Stimulated activated CD4-positive, alpha-beta T cell treated with anti-CD3 and anti-CD28 coated beads, TNF-alpha, amount 100 ng/mL, for 24 hours (primary cell): ENCODE measurements around the gene KRT27.
"Not testable (repeated sequence)": the region's sequence is repeated elsewhere in the genome, so short reads cannot be mapped to it uniquely, and the experiment has no call there.

Experiments
- DNase-seq, 3 experiments: peaks; one replicate each; pipeline ENCODE4 v3.0.0-alpha.2; 2020; ENCODE audit warnings: low read depth in 3 of 3

Gene KRT27

DNA sequence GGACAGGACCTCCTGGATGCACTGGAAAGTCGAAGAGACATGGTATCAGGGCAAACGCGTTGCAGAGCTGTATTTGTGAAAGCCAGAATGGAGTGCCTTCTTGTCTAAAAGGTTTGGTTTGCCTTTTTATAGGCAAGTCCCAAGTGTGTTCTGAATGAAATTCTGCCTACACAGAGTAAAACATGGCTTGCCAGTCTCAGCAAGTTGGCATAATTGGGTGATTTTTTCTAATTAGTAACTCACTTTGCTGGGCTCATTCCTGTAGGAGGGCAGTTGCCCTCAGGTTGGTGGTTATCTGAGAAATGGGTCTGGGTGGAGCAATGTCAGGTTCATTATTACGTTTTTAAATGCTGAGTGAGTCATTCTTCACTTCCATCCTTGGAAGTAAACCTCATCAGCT lies 27.1 kb downstream of the KRT27 start, which contains the start of gene KRT25:
TSS of gene KRT25 (minus strand) at position 101 of the 400 bp plus-strand sequence. CDS start at position 41, 60 bp downstream.
- DNase-seq: no peak

DNA sequence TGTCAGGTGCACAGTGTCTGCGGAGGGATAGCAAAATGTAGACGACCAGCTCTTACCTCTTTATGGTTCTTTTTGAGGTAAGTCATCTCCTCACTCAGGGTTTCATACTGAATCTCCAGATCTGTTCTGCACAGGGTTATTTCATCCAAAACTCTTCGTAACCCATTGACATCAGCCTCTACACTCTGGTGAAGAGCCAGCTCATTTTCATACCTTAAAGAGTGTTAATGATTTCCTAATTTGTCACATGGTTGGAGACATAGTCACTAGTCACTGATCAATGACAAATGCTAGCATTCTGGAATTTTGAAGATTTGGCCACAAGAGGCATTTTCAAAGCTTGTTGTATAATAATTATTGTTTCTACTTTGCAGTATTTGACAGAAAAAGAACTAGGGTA lies 28.5 kb downstream of the KRT27 start:
- no peak for DNase-seq

DNA sequence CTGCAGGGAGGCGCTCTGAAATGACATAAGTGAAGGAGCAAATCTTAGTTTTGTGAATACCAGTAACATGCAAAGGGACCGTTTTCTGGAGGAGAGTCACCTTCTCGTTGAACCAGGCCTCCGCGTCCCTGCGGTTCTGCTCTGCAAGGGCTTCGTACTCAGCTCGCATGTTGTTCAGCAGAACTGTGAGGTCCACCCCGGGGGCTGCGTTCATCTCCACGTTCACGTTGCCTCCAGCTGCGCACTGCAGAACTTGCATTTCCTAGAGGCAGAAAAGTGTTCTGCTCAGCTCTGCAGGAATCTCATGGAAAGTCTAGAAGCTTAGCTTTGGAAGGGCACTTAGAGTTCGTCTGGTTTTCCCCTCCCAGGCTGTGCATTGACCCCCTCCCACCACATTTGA lies 31.3 kb downstream of the KRT27 start:
- no peak for DNase-seq

DNA sequence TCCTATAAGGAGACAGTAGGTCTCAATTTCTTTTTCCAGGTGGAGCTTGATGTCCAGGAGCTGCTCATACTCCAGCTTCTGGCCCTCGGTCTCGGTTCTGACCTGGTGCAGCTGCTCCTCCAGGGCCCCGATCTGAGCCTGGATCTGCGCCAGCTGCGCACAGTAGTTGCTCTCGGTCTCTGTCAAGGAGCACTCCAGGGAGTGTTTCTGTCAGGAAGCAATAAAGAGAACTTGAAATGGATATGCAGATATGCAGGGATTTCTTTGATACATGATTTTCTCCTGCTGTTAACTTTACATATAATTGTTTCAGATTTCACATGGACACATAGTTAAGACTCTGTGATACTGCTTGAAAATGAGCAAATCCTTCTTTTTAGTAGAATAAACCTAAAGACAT lies 32.0 kb downstream of the KRT27 start:
- DNase-seq: no peak

DNA sequence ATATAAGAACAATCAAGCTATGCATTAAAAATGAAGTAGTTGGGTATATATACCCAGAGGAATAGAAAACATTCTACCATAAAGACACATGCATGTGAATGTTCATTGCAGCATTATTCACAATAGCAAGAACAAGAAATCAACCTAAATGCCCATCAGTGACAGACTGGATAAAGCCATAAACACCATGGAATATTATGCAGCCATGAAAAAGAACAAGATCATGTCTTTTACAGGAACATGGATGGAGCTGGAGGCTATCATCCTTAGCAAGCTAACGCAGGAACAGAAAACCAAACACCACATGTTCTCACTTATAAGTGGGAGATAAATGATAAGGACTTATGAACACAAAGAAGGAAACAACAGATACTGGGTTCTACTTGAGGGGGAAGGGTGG lies 33.7 kb downstream of the KRT27 start:
- not testable (repeated sequence) for DNase-seq

DNA sequence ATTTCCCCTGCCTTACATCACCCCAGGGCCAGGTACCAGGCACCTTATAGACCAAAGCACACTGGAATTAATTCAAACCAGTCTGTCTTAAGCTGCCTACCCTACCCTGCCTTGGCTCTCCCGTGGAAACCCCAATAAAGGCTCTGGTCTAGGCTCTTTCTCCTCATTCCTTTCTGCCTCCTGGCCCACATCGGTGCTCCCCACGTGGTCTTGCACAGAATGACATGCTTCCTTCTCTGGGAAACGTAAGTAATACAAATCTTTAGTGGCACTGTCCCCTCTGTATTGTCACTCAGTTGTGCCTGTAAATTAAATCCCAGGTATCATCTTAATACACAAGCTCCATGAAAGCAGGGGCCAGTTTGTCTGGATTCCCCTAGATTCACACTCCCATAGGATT lies 43.8 kb downstream of the KRT27 start:
- DNase-seq: no peak

DNA sequence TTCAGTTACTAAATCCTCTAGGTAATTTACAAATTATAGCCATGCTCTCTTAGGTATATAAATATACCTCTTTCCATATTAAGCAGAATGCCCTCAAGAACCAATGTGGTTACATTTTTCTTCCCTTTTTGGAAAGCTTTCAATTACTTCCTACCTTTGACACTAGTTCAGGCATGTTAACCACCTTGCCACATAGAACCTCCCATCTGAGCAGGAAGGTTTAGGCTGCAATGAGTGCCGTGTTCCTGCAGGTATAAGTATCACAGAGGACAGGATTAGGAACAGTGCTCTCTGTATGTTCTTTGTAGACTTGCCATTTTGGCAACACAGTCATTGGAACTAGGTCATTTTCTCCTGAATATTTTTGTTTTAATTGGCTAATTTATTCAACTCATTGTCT lies 47.3 kb downstream of the KRT27 start:
- no peak for DNase-seq

DNA sequence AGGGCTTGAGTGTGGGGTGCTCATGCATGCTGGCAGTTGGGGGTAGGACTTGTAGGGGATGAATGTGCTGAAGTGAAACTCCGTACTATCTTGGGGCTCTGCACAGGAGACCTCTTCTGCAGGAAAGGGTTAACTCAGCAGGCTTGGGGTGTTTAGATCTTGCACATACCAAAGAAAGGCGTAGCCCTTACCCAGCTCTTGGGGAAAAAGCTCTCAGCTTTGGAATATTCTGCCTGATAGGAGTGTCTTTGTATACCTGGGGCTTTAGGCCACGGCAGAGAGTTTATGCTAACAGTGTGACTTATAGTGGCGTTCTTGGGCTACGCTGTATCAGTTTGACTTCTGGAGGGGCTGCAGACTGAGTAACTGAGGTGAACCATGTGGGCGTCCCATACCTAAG lies 48.3 kb downstream of the KRT27 start:
- no peak for DNase-seq

DNA sequence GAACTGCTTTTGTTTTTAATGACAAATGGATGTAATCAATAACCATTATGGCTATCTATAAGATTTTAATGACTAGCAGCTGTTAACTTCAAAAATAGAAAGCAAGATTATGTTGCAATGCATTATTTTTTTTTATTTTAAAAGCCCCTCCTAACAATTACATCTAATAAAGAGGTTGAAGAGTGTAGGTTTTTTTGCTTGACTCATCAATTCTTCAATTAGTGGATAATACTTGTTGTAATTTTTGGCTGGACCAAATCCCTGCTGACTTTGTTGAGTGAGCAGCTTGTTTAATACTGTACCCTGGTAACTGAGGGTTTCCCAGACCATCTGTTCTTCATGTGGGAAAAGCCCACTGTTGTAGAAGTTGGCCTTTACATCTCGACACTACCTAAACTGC lies 51.4 kb downstream of the KRT27 start:
- no peak for DNase-seq

DNA sequence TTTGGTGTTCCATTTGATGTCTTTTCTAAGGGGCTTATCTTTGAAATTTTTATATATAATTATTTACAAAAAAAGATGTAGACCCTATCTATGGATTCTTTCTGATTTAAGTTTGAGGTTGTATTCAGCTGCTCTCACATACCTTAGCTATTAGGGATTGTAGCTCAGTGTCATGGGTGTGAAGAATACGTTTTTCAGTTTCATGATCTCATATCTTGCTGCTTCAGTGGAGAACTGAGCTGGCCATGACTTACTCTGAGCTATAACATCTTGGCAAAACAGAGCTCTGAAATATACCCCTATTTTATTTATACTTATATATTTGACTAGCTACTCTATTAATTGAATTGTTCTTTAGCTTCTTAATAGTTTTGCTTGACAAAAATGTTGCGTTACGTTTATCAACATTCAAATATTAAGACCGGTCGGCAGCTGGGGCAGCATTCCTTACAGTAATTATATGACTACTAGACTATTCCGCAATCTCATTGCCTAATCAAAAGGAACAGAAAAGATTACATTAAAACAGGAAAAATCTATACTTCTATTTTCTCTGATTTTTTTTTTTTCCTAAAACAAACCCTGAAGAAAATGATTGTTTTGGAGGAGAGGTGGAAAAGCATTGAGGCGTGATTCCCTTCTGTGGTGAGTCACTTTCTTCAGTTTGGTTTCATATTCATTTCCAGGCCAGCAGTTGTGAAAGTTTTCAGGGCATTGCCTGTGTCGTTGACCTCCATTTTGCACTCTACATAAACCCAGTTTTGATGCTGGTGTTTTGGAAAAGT lies 54.7 kb downstream of the KRT27 start:
- no peak for DNase-seq

DNA sequence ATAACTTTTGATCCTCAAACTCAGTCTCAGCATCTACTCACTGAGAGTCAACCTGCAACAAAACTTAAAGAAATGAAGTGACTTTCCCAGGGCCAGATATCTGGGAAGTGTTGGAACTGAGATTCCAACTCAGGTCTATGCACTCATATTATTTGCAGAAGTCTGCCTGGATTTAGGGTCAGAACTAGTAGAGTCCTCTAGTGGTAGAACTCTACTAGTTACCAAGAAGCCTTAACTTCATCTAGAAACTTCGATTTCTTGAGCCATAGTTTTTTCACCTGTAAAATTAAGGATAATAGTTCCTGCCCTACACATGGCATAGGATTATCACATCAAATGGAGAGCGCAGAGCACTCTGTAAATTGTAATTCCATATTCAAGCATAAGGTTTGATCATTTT lies 55.4 kb downstream of the KRT27 start:
- DNase-seq: no peak
